HG02870 (cell line): Measurements from ENCODE around the gene RAB3GAP1.

Source experiments
- ATAC-seq: cut with Tn5 transposase; IDR thresholded peaks from one replicate; pipeline ENCODE4 v1.9.1; 2021; ENCODE audit warnings: mild to moderate bottlenecking, moderate library complexity; ENCODE audit not compliant: unreplicated experiment

RAB3GAP1 gene

DNA sequence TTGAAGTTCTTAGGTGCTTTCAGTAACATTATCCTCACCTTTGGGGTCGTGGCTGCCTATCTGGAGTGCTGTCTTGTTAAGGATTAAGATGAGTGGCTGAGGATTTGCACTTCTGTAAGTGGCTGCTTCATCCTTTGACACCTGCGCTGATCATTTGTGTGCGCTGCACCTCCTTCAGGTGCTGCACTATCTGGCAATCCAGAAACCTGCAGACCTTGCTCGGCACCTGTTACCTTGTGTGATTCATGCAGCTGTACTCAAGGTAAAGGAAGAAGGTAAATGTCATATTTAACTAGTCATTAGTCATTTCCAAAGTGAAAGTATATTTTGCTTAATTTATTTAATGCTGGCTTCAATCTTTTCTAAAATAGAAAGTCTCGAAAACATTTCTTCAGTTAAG is 110.3 kb downstream of the RAB3GAP1 start:
- no peak for ATAC-seq

DNA sequence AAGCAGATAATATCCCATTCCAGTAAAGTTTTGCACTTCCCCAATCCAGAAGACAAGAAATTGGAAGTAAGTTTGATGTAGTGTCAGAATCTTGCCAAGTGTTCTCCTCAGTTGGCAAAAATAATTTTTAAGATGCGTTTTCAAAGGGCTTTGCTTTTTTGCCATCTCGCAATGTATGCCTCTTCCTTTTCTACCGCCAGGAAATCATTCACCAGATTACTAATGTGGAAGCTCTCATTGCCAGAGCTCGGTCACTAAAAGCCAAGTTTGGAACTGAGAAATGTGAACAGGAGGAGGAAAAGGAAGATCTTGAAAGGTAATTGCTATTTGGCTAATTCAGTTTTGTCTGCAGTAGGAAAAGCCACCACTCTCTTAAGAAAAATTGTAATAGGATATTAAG is 110.7 kb downstream of the RAB3GAP1 start:
- ATAC-seq = no peak

DNA sequence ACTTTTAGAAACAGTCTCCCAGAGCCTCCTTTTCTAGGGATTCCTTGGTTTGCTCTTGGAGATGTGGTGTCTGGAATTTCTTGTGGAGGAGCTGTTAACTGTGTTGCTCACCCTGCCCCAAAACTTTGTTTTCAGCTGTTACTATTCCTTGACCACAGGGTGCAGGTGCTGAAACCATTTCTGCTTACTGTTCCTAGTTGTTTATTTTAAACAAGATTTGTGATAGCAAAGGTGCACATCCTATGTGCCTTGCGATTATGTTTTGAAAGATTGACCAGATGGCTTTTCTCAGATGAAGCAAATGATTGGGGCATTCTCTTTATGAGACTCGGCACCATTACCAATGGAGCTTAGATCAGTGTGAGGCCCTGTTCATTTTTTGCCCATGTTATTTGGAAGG is 111.2 kb downstream of the RAB3GAP1 start:
- peak; percentile 40 for ATAC-seq

DNA sequence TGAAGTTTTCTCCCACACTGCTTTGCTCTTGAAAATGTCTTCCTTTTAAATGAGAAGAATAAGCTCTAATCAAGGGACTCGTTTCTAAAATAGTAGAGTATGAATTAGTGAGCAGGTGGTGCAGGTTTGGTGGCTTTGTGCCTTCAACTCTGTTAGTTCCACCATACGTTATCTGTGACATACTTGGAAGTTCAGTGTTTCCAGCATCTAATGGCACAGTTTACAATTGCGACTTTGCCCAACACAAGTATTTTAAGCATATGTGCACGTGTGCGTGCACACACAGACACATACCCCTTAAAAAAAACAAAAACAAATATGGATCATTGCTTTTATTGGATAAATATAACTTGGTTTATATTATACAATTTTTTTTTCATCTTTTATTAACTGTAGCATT is 111.8 kb downstream of the RAB3GAP1 start:
- no peak for ATAC-seq

DNA sequence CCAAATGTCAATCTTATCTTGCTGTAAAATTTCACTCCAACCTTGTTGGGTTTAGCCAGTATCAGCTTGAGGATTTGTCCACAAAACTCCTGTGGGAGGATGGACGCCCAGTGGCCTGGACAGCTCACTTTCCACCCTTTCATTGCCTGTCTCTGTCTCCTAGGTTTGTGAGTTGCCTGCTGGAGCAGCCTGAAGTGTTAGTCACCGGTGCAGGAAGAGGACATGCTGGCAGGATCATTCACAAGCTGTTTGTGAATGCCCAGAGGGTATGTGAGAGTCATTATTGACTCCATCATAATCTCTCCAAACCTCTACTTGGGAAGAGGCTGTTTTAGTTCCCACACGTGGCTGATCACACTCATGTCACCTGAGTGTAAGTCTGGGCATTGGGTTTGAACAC is 112.3 kb downstream of the RAB3GAP1 start:
- ATAC-seq = no peak

DNA sequence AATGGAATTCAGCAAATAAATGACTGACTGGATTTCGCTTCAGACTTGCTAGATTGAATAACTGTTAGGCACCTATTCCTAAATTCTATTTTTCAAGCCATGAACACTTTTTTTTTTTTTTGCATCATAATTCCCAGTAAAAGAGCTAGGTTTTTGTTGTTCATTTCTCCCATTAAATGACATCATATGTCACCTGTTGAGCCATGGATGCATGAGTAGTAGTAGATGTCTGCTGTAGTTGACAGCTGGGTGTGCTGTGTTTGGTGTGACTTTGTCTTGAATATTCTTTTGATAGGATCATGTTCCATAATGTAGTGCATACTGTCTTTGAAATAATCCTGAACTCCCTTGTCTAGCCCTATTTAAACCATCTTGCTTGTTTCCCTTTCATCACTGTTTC is 115.2 kb downstream of the RAB3GAP1 start:
- ATAC-seq = no peak

DNA sequence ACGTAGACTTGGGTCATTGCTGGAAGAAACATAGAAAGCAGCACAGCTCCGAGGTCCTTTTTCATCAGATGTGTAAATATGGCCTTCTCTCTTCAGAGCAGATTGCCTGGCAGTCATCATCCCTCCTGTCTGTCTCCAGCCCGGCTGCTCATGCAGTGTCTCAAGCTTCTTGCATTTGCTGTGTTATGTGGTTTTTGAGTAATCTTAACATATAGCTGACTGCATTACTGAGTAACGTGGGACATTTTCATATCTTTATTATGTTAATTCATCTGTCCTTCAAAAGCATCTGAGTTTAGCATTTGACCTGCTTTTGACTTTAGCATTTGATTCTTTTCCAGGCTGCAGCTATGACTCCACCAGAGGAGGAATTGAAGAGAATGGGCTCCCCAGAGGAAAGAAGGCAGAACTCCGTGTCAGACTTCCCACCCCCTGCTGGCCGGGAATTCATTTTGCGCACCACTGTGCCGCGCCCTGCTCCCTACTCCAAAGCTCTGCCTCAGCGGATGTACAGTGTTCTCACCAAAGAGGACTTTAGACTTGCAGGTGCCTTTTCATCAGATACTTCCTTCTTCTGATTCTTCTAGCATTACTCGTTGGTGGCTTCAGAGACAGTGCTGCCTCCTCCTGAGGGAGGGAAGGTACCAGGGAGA is 116.2 kb downstream of the RAB3GAP1 start:
- no peak for ATAC-seq

DNA sequence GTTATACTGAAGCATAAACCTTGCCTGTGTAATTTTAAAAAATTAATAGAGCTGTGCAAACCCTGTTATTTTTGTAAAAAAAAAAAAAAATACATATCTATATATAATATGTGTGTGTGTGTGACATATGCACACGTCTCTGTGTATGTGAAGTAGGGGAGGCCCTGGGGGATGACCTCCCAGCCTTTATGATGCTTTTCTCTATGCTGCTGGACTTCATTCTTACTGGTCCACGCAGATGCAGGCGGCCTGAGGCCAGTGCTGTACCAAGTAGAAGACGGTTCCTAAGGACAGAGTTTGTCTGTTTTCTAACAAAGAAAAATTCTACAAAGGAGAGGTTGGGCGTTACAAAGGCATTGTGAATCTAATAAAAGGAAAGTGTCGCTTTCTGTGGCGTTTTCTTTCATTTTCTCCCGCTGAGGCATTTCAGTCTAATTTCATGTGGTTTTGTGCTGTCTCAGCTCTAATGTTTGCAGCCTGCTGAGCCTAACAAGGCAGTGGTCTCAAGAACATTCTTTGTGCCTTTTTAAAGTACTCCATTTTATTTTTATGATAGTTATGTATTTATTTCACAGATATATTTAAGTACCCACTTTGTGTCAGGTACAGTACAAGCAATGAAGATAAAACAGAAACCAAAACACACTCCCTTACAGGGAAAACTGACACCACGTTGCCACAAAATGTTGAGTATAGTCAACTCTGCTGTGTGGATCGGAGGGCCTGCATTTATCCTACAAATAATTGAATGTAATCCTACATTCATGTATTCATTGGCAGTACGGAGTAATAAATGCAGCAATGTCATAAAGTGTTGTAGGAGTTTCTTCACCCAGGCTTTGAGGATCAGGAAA is 118.0 kb downstream of the RAB3GAP1 start:
- ATAC-seq = no peak

DNA sequence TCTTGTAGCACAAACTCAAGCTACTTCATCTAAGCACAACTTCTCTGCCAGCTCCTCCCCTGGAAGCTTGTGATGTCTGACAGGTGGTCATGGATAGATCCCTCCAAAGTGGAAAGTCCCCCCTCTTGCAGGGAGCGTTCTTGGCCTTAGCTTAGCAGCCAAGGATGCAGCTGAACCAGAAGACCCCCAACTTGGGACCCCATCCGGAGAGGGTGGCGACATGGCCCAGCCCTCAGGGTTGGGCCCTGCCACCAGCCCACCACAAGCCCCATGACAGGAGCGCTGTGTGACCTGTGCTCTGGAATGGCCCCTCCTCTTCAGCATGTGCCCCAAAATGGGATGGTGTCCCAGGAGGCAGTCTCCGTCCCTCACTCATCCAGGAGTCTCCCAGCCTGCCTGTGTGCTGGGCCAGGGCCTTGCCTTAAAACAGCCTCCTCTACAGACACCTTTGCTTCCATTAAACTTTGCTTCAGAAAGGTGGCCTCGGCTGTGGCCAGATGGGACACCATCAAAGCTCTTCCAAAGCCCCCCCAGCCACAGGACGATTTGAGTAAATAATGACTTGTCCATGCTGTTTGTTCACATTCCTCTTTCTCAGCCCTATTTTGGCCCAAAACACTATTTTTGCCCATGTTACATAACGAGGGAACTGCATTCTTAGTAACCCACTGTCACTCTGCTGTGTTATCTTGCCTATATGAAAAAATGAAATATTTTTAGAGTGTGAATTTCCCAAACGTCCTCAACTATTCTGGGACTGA is 122.1 kb downstream of the RAB3GAP1 start:
- no peak for ATAC-seq

DNA sequence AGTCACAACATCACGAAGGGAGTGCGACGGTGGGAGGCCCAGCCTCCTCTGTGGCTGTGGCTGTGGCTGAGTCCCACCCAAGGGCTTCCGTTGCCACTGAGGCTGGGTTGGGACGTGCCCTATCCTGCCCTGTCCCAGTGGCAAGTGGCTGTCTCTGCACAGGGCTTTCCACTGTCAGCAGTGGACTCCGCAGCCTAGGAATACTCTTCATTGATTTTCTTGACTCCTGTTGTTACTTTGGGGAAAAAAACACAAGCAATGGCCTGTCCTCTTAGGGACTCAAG is 122.7 kb downstream of the RAB3GAP1 start:
- no peak for ATAC-seq

DNA sequence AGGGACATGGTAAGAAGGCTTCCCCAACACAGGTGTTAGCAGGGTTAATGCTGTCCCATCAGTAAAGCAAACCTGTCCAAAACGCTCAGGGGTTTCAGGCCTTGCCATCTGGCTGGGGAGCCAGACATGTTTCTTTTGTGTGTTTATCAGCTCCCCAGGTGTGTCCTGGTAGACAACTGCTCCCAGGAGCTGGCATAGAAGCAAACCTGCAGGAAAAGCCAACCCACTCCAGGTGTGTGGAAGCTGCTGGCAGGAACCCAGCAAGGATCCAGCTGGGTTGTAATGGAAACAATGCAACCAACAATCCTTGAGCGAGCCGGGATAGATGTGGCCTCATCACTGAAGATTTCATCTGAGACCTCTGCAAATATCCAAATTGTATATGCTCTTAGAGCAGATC is 123.1 kb downstream of the RAB3GAP1 start:
- no peak for ATAC-seq

DNA sequence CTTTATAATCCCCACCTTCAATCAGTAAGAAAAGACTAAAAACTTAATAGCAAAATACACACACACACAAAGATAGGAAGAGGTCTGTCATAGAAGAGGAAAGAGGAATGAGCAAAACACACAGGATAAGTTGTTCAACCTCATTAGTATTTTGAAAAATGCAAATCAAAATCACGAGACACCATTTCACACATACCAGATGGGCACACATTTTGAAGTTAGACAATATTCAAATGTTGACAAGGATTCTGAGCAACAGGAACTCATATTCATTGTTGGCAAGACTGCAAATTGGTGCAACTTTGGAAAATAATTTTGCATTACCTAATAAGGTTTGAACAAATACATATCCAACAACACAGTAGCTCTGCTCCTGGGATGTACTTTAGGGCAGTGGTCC is 127.6 kb downstream of the RAB3GAP1 start:
- ATAC-seq = no peak

DNA sequence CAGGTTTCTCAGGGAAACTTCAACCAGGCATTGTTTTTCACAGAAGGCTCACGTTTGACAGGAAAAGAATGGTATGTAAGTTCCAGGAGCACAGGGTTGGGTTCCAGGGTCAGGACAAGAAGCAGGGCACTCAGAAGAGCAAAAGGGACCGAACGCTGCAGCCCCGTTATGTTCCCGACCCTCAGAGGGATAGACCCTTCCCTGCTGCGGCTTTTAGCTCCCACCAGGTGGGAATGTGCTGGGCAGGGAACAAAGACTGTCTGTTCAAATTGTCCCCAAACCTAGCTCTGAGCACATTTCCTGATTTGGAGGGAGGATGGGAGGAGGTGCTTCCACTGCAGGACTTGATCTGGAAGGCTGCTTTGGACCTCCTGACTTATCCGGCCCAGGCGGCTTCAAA is 130.1 kb downstream of the RAB3GAP1 start:
- ATAC-seq = no peak

DNA sequence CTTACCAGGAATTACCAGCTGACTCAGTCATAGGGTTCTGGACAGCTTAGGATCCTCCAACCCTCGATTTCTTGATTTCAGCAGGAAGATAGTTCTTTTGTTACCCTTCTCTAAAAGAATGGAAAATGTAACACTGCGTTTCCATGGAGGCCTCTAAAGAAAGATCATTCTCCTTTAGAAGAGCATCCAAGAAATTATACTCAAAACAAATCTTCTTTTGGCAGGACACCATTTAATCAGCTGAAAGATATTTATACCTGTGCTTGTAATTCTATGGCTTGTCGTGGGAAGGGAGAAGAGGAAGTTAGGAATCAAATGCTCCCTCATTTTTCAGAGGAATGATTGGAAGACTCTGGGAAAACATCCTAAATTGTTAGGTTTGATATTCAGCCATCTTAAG is 130.5 kb downstream of the RAB3GAP1 start:
- ATAC-seq = no peak

DNA sequence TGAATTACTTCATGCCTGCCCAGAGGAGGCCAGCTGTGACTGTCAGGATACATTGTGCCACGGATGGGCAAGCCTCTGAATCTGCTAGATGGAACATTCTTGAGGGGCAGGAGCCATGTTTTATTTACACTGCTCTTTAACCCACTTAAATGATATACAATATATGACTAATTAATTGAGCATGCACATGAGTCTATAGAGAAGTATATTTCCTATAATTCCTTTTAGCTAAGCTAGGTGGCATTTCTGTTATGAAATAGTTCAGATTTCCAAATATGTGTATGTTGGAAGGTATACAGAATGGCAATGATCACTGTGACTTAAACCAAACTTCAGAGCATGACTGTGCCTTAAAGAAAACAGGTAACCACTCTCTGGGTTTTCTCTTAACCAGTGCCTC is 131.7 kb downstream of the RAB3GAP1 start:
- ATAC-seq = no peak

DNA sequence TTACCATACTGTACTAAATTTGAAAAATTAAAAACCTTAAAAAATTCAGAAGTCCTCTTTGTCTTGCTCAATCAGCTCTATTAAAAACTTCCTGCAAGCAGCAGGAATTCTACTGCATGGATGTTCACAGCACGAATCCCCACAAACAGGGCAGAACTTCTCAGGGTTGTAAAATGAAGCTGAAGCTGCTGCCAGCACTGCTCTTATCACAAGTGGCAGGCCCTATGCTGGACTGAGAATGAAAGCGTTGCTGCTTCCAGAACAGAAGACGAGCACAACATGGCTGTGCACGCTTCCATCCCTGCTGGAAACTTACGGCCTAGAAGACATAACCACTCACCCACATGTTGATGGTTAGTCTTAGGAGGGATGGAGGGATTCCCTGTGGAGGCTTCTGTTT is 134.0 kb downstream of the RAB3GAP1 start:
- no peak for ATAC-seq

DNA sequence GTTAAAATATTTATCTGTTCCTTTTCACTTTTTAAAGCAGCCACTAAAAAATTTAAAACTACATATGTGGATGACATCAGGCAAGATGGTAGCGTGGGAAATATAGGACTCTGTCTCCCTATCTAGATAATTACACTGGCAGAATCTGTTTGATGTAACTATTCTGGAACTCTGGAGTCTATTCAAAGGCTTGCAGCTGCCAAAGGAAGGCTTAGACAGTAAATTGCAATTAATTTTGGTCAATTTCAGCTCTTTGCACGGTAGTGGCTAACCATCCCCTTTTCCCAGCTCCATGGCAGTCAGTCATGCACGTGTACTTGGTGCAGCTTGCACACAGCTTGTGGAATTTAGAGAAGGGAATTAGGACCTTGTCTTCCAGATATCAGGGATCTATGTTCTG is 135.2 kb downstream of the RAB3GAP1 start:
- no peak for ATAC-seq

DNA sequence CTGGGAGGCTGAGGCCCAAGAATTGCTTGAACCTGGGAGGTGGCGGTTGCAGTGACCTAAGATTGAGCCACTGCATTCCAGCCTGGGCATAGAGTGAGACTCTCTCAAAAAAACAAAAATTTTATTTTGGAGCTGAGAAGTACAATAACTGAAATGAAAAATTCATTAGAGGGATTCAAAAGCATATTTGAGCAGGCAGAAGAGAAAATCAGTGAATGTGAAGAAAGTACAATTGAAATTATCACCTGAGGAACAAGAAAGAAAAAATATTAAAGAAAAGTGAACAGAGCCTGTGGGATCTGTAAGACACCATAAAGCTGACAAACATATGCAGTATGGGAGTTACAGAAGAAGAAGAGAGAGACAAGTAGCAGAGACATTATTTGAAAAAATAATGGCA is 137.1 kb downstream of the RAB3GAP1 start:
- ATAC-seq = no peak

DNA sequence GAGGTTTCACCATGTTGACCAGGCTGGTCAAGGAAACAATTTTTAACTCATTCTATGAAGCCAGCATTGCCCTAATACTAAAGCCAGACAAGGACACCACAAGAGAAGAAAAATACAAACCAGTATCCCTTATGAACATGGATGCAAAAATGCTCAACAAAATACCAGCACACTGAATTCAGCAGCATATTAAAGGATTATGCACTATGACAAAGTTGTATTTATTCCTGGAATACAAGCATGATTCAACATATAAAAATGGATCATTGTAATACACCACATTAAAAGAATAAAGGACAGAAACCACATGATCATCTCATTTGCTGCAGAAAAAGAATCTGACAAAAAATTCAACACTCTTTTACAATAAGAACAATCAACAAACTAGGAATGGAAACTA is 138.7 kb downstream of the RAB3GAP1 start:
- no peak for ATAC-seq

DNA sequence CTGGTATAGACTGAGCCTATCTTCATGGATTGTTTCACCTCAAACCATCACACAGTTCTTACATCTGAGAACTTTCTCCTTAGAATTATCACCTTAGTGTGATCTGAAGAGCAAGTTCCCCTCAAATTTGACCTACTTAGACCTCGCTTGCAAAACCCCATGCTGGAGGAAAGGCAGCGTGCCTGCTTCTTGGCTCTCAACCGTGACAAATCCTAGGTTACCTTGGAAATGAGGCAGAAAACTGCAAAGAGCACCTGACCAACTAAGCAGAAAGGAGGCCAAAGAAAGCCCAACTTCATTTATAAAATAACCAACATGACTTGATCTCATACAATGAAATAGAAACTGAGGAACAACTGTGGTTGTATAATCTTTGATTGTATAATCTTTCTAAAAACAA is 146.4 kb downstream of the RAB3GAP1 start:
- ATAC-seq = no peak

DNA sequence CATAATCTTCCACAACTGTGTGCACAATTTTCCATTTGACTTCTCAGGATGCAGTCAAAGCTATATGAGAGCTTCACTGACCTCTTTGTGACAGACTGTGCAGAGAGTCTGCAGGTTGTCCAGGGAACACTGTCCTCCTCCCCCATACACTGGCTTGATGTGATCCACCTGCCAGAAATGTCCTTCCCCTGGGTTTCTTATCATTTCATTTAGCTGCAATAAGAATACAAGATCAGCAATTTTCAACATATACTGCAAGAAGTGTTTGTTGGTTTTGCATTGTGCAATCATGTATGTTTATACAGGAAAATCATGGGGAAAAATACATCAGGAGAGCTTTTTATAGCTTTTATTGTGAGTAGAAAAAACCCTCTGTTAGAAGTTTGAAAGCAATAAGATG is 150.7 kb downstream of the RAB3GAP1 start:
- ATAC-seq = no peak

DNA sequence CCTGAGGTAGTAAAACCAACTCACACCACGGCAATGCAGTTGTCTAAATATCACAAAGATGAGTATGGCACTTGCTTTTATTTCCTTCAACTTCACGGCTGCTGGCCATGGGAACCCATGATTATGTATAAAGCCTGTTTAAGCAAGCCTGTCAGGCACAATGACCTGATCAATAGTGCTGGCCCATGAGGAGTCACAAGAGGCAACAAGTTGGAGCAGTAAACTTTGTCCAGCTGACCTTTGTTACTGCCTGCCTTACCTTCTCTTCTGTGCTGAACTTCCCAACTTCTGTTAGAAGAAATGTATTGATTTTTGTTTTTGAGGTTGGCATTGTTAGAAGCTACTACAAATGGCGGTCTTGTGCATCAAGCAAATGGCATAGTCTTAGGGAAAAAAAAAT is 151.9 kb downstream of the RAB3GAP1 start:
- no peak for ATAC-seq
